Measurements from ENCODE around the gene SNX20.

The SNX20 gene

GRCh38 chr16:50685462-50686063, 4.5 kb upstream of the SNX20 start:
- TF ChIP-seq POLR2AphosphoS5 (IDR thresholded peaks at IDR 0.05; ENCODE audit: low read depth, low read length) (no peak), REST (IDR thresholded peaks at IDR 0.05; ENCODE audit: insufficient read depth in 1 of 2, low read depth in 2 of 2, low read length in 2 of 2) (no peak), TAF1 (IDR thresholded peaks at IDR 0.05; ENCODE audit: borderline replicate concordance, insufficient read depth, low read length) (no peak), SIN3A (IDR thresholded peaks at IDR 0.05; ENCODE audit: borderline replicate concordance, insufficient read depth, low read length) (no peak), FOXP2 (optimal IDR thresholded peaks at IDR 0.05; ENCODE audit: borderline replicate concordance, extremely low read depth, extremely low read length, insufficient read depth) (no peak)

GRCh38 chr16:50684823-50685461, 3.8 kb upstream of the SNX20 start:
- TF ChIP-seq REST (IDR thresholded peaks at IDR 0.05; ENCODE audit: insufficient read depth in 1 of 2, low read depth in 2 of 2, low read length in 2 of 2) (no peak), FOXP2 (optimal IDR thresholded peaks at IDR 0.05; ENCODE audit: borderline replicate concordance, extremely low read depth, extremely low read length, insufficient read depth) (no peak), TAF1 (IDR thresholded peaks at IDR 0.05; ENCODE audit: borderline replicate concordance, insufficient read depth, low read length) (no peak), POLR2AphosphoS5 (IDR thresholded peaks at IDR 0.05; ENCODE audit: low read depth, low read length) (no peak), SIN3A (IDR thresholded peaks at IDR 0.05; ENCODE audit: borderline replicate concordance, insufficient read depth, low read length) (no peak)

- TF ChIP-seq REST (IDR thresholded peaks at IDR 0.05; ENCODE audit: insufficient read depth in 1 of 2, low read depth in 2 of 2, low read length in 2 of 2) (no peak), POLR2AphosphoS5 (IDR thresholded peaks at IDR 0.05; ENCODE audit: low read depth, low read length) (no peak), FOXP2 (optimal IDR thresholded peaks at IDR 0.05; ENCODE audit: borderline replicate concordance, extremely low read depth, extremely low read length, insufficient read depth) (no peak), TAF1 (IDR thresholded peaks at IDR 0.05; ENCODE audit: borderline replicate concordance, insufficient read depth, low read length) (no peak), SIN3A (IDR thresholded peaks at IDR 0.05; ENCODE audit: borderline replicate concordance, insufficient read depth, low read length) (no peak)
These were observed 2.7 kb upstream of the SNX20 start for GRCh38 chr16:50683689-50684374.

GRCh38 chr16:50680556-50680893, 587 bp downstream of the SNX20 start:
- TF ChIP-seq REST (IDR thresholded peaks at IDR 0.05; ENCODE audit: insufficient read depth in 1 of 2, low read depth in 2 of 2, low read length in 2 of 2) (no peak), POLR2AphosphoS5 (IDR thresholded peaks at IDR 0.05; ENCODE audit: low read depth, low read length) (no peak), SIN3A (IDR thresholded peaks at IDR 0.05; ENCODE audit: borderline replicate concordance, insufficient read depth, low read length) (no peak)

Measured in PFSK-1 (cell line).